ENCODE results near the gene C1QTNF1. TPM values are rescaled to one million over a fixed set of nuclear protein-coding genes. Genes with fewer than 3 reads are reported as not detected.

Gene C1QTNF1
- total and polyA plus RNA-seq, 5 donors from 2014 or later, result not detected

DNA sequence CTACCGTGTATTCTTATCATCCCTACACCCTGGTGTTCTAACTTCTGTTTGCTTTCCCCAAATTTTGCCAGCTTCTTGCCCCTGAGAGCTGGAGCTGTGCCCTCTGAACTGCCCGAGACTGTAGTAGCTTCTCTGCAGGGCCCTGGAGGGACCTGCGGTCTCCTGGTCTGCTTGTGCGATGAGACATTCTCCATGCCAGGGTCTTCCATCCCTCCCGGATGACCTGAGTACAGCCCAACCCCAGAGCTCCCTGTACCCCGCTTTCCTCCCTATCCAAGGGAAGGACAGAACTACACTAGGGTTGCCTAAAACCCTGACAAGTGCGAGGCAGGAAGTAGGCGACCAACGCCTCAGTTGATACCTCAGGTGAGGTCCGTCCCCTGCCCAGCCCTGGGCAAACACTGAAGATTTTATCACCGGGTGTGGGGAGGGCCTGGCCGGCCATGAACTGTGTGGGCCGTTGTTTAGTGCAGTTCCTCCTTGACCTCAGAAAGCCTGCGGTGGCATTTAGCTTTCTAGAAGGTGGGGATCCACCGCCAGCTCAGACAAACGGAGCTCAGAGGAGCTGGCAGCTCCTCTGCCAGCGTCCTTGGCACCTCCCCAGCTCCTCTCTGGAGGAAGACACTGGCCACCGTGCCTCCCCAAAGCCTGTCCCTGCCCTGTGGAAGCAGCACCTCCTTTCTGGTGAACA is 28.1 kb upstream of the C1QTNF1 start:
- Histone ChIP-seq H3K36me3 (ENCODE audit: control insufficient read depth, insufficient read depth, low read length) (peaks cover 58% of the 10 kb centered on the region), H3K4me1 (ENCODE audit: control insufficient read depth, insufficient read depth, low read length, poor library complexity, severe bottlenecking) (no peaks in the 10 kb centered on the region), H3K27ac (ENCODE audit: insufficient read depth, low read length, poor library complexity, severe bottlenecking) (no peak overlapping the region), H3K27me3 (ENCODE audit: control insufficient read depth, insufficient read depth, low read length) (no peaks in the 10 kb centered on the region), H3K4me3 (ENCODE audit: low read depth, low read length) (no peak overlapping the region), H3K9me3 (ENCODE audit: control insufficient read depth in 2 of 2, low read length in 2 of 2) (no peaks in the 10 kb centered on the region)
- no peaks in the 10 kb centered on the region for H3K9me3 Mint-ChIP-seq
- H3K4me3 Mint-ChIP-seq, result no peak overlapping the region
- DNase-seq (no peak), ATAC-seq (ENCODE audit: low read depth in 2 of 2) (no peak)
- no peak overlapping the region for H3K27ac Mint-ChIP-seq
- H3K36me3 Mint-ChIP-seq, result peaks cover 29% of the 10 kb centered on the region
- peaks cover 0 to 11% (median 7%) of the 10 kb centered on the region in 4 donors for H3K4me1 Mint-ChIP-seq
- H3K27me3 Mint-ChIP-seq, result no peaks in the 10 kb centered on the region

DNA sequence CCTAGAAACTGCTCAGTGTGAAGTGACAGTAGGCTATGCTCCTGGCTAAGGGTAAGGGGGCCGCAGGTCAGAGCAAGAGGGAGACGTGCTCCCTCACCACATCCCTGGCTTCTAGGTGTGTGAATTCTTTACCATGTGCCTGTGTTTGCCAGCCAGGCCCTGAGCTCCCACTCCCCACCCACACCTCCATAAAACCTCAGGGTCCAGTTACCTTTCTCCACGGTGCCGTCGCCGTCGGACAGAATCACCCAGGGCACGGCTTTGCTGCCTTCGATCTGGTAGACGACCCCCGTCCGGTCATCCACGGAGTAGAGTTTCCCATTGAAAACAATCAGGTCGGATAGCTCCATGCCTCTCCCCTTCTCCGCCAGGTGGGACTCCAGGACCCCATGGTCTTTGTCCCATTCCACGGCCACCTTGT is 27.2 kb upstream of the C1QTNF1 start:
- Mint-ChIP-seq H3K27me3 (no peaks in the 10 kb centered on the region), H3K36me3 (peaks cover 33% of the 10 kb centered on the region), H3K4me1 (peaks cover 0 to 17% (median 7%) of the 10 kb centered on the region in 4 donors), H3K27ac (peak overlapping the region in 1 of 3 donors; percentile 36), H3K9me3 (no peaks in the 10 kb centered on the region), H3K4me3 (no peak overlapping the region)
- H3K27ac ChIP-seq (ENCODE audit: insufficient read depth, low read length, poor library complexity, severe bottlenecking), result no peak overlapping the region
- H3K4me3 ChIP-seq (ENCODE audit: low read depth, low read length), result no peak overlapping the region
- H3K4me1 ChIP-seq (ENCODE audit: control insufficient read depth, insufficient read depth, low read length, poor library complexity, severe bottlenecking), result no peaks in the 10 kb centered on the region
- no peaks in the 10 kb centered on the region for H3K27me3 ChIP-seq (ENCODE audit: control insufficient read depth, insufficient read depth, low read length)
- ATAC-seq (ENCODE audit: low read depth in 2 of 2), result no peak
- no peaks in the 10 kb centered on the region for H3K9me3 ChIP-seq (ENCODE audit: control insufficient read depth in 2 of 2, low read length in 2 of 2)
- DNase-seq, result no peak
- peaks cover 54% of the 10 kb centered on the region for H3K36me3 ChIP-seq (ENCODE audit: control insufficient read depth, insufficient read depth, low read length)

DNA sequence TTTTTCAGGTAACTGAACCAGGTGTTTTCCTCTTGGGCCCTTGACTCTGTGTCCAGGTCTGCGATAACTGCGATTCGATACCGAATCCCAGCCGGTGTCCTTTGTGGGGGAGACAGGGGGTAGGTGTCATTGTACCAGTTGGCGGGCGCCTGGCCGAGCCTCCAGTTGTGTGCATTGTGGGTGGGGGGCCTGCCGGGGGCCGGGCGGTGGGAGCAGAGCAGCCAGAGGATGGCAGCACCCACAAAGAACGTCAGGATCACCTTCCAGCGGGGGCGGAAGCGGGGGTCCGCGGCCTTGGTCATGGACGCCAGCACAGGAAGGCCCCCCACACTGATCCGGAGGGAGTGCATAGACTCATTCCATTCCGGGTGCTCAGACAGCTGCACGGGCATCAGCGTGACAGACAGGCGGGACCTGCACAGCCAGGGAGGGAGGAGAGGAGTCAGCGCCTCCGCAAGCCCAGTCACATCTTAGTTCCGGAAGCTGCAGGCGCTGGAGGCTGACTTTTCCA is 26.7 kb upstream of the C1QTNF1 start:
- DNase-seq, result no peak
- peaks cover 38% of the 10 kb centered on the region for H3K36me3 Mint-ChIP-seq
- peaks cover 0 to 22% (median 7%) of the 10 kb centered on the region in 4 donors for H3K4me1 Mint-ChIP-seq
- H3K27me3 Mint-ChIP-seq, result no peaks in the 10 kb centered on the region
- Histone ChIP-seq H3K4me1 (ENCODE audit: control insufficient read depth, insufficient read depth, low read length, poor library complexity, severe bottlenecking) (no peaks in the 10 kb centered on the region), H3K27me3 (ENCODE audit: control insufficient read depth, insufficient read depth, low read length) (no peaks in the 10 kb centered on the region), H3K36me3 (ENCODE audit: control insufficient read depth, insufficient read depth, low read length) (peaks cover 52% of the 10 kb centered on the region), H3K27ac (ENCODE audit: insufficient read depth, low read length, poor library complexity, severe bottlenecking) (no peak overlapping the region), H3K4me3 (ENCODE audit: low read depth, low read length) (no peak overlapping the region), H3K9me3 (ENCODE audit: control insufficient read depth in 2 of 2, low read length in 2 of 2) (no peaks in the 10 kb centered on the region)
- no peak overlapping the region for H3K4me3 Mint-ChIP-seq
- H3K9me3 Mint-ChIP-seq, result no peaks in the 10 kb centered on the region
- no peak for ATAC-seq (ENCODE audit: low read depth in 2 of 2)
- no peak overlapping the region for H3K27ac Mint-ChIP-seq

DNA sequence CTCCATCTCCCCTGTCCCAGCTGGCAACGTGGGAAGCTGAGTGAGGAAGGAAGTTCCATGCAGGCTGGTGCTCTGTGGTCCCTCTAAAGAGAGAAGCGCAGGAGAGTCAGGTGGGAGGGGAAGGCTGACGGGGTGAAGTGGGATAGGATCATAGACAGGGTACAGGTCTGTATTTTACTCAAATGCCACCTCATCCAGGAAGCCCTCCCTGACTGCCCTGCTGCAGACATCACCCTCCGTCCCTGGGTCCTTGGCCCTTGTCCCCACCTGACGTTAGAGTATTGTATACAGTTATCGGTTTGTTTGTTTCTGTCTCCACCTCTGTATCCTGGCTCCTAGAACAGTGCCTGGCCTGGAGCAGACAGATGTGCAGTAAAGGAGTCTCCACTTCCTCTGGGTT is 26.1 kb upstream of the C1QTNF1 start:
- ATAC-seq (ENCODE audit: low read depth in 2 of 2) (no peak), DNase-seq (no peak)
- no peak overlapping the region for H3K4me3 ChIP-seq (ENCODE audit: low read depth, low read length)
- H3K27ac Mint-ChIP-seq, result no peak overlapping the region
- H3K36me3 ChIP-seq (ENCODE audit: control insufficient read depth, insufficient read depth, low read length), result peaks cover 52% of the 10 kb centered on the region
- no peaks in the 10 kb centered on the region for H3K4me1 ChIP-seq (ENCODE audit: control insufficient read depth, insufficient read depth, low read length, poor library complexity, severe bottlenecking)
- H3K36me3 Mint-ChIP-seq, result peaks cover 42% of the 10 kb centered on the region
- H3K27ac ChIP-seq (ENCODE audit: insufficient read depth, low read length, poor library complexity, severe bottlenecking), result no peak overlapping the region
- no peaks in the 10 kb centered on the region for H3K27me3 ChIP-seq (ENCODE audit: control insufficient read depth, insufficient read depth, low read length)
- no peak overlapping the region for H3K4me3 Mint-ChIP-seq
- H3K27me3 Mint-ChIP-seq, result no peaks in the 10 kb centered on the region
- no peaks in the 10 kb centered on the region for H3K9me3 Mint-ChIP-seq
- peaks cover 0 to 26% (median 9%) of the 10 kb centered on the region in 4 donors for H3K4me1 Mint-ChIP-seq
- no peaks in the 10 kb centered on the region for H3K9me3 ChIP-seq (ENCODE audit: control insufficient read depth in 2 of 2, low read length in 2 of 2)

DNA sequence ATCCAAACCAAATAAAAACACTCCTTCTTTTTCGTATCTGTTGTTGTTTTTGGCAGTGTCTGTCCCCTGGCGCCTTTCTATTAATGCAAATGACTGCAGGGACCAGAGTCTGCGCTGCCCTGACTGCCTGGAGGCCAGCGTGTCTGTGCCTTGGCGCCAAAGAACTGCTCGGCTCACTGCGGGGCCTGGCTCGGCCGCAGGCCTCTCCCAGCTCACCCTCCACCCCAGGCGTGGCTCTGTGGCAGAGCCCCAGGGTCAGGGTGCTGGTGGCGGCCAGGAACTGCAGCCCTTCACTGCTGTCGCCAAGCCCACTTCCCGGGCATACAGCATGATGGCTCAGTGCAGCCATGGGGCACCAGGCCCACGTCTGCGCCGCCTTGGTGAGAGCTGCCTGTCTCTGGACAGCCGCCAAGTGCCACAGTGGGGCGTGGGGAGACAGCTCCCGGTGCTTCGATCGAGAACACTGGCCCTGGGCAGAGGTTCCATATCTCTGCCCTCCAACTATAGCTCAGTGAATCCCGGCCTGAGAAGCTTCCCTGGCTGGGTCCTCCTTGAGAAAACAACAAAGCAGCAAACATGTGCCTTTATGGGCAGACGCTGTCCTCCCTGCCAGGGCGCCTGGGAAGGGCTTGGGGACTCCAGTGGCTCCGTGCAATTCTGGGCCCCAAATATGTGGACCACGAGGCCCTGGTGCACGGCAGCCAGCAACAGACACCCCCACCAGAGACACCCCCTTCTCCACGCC is 25.5 kb upstream of the C1QTNF1 start:
- Histone ChIP-seq H3K9me3 (ENCODE audit: control insufficient read depth in 2 of 2, low read length in 2 of 2) (no peaks in the 10 kb centered on the region), H3K27ac (ENCODE audit: insufficient read depth, low read length, poor library complexity, severe bottlenecking) (no peak overlapping the region), H3K4me3 (ENCODE audit: low read depth, low read length) (no peak overlapping the region), H3K27me3 (ENCODE audit: control insufficient read depth, insufficient read depth, low read length) (no peaks in the 10 kb centered on the region), H3K4me1 (ENCODE audit: control insufficient read depth, insufficient read depth, low read length, poor library complexity, severe bottlenecking) (no peaks in the 10 kb centered on the region), H3K36me3 (ENCODE audit: control insufficient read depth, insufficient read depth, low read length) (peaks cover 50% of the 10 kb centered on the region)
- Mint-ChIP-seq H3K4me1 (peaks cover 0 to 22% (median 4%) of the 10 kb centered on the region in 4 donors), H3K36me3 (peaks cover 39% of the 10 kb centered on the region), H3K27me3 (no peaks in the 10 kb centered on the region), H3K27ac (no peak overlapping the region), H3K9me3 (no peaks in the 10 kb centered on the region), H3K4me3 (no peak overlapping the region)
- DNase-seq, result no peak
- ATAC-seq (ENCODE audit: low read depth in 2 of 2), result no peak

DNA sequence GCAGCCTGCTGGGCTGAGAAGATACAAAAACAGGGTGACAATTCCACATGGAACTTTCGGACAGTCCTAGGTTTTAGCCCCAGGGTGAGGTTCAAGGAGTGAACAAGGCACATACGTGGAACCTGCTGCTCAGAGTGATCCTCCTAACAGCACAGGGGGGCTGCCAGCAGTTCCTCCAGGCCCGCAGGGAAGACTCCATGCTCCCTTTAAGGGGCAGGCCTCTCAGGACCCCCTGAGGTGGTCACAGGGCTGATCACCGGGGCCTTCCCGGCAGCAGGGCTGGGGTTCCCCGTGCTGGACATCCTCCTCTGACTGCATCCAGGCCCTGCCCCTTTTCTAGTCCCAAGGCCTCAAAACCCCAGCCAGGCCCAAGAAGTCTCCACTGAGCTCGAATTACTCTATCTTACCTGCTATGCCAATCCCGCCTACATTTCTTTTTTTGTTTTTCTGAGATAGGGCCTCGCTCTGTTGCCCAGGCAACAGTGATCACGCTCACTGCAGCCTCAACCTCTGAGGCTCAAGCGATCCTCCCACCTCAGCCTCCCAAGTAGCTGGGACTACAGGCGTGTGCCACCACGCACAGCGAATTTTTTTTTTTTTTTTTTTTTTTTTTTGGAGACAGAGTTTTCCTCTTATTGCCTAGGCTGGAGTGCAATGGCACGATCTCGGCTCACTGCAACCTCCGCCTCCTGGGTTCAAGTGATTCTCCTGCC is 24.8 kb upstream of the C1QTNF1 start:
- Histone ChIP-seq H3K27ac (ENCODE audit: insufficient read depth, low read length, poor library complexity, severe bottlenecking) (no peak overlapping the region), H3K4me1 (ENCODE audit: control insufficient read depth, insufficient read depth, low read length, poor library complexity, severe bottlenecking) (no peaks in the 10 kb centered on the region), H3K27me3 (ENCODE audit: control insufficient read depth, insufficient read depth, low read length) (no peaks in the 10 kb centered on the region), H3K4me3 (ENCODE audit: low read depth, low read length) (no peak overlapping the region), H3K36me3 (ENCODE audit: control insufficient read depth, insufficient read depth, low read length) (peaks cover 47% of the 10 kb centered on the region), H3K9me3 (ENCODE audit: control insufficient read depth in 2 of 2, low read length in 2 of 2) (no peaks in the 10 kb centered on the region)
- no peaks in the 10 kb centered on the region for H3K27me3 Mint-ChIP-seq
- H3K9me3 Mint-ChIP-seq, result no peaks in the 10 kb centered on the region
- DNase-seq (no peak), ATAC-seq (ENCODE audit: low read depth in 2 of 2) (no peak)
- H3K36me3 Mint-ChIP-seq, result peaks cover 36% of the 10 kb centered on the region
- H3K27ac Mint-ChIP-seq, result peak overlapping the region in 1 of 3 donors; percentile 74
- no peak overlapping the region for H3K4me3 Mint-ChIP-seq
- H3K4me1 Mint-ChIP-seq, result peaks cover 0 to 24% (median 3%) of the 10 kb centered on the region in 4 donors

DNA sequence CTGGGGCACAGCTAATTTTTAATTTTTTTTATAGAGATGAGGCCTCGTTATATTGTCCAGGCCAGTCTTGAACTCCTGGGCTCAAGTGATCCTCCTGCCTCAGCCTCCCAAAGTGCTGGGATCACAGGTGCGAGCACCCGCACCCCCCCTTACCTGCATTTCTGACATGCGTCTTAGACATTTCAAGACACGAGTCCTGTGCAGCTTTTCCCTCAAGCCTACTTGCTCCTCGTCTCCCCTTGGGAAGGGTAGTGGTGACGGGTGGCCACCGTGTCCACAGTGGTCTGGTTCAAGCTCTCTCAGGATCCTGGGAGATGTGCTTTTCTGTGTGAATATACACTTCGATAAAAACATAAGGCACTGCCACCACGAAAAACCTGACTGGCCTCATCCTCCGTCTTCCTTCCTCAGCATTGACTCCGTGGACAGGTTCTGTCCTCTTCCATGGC is 24.0 kb upstream of the C1QTNF1 start:
- H3K4me3 Mint-ChIP-seq, result no peak overlapping the region
- no peaks in the 10 kb centered on the region for H3K27me3 Mint-ChIP-seq
- no peaks in the 10 kb centered on the region for H3K27me3 ChIP-seq (ENCODE audit: control insufficient read depth, insufficient read depth, low read length)
- peaks cover 36% of the 10 kb centered on the region for H3K36me3 Mint-ChIP-seq
- ATAC-seq (ENCODE audit: low read depth in 2 of 2) (no peak), DNase-seq (no peak)
- H3K36me3 ChIP-seq (ENCODE audit: control insufficient read depth, insufficient read depth, low read length), result peaks cover 47% of the 10 kb centered on the region
- peaks cover under 1% of the 10 kb centered on the region for H3K4me1 ChIP-seq (ENCODE audit: control insufficient read depth, insufficient read depth, low read length, poor library complexity, severe bottlenecking)
- no peaks in the 10 kb centered on the region for H3K9me3 ChIP-seq (ENCODE audit: control insufficient read depth in 2 of 2, low read length in 2 of 2)
- no peaks in the 10 kb centered on the region for H3K9me3 Mint-ChIP-seq
- no peak overlapping the region for H3K4me3 ChIP-seq (ENCODE audit: low read depth, low read length)
- H3K27ac Mint-ChIP-seq, result no peak overlapping the region
- H3K4me1 Mint-ChIP-seq, result peaks cover 0 to 24% (median 3%) of the 10 kb centered on the region in 4 donors
- no peak overlapping the region for H3K27ac ChIP-seq (ENCODE audit: insufficient read depth, low read length, poor library complexity, severe bottlenecking)
